ENCODE data around the gene BRCC3. TPM values are rescaled to one million over a fixed set of nuclear protein-coding genes. Genes with fewer than 3 reads are reported as not detected.

Gene BRCC3
- total and polyA plus RNA-seq, 9 donors = 9.4 to 18.2 (median 15.6) TPM

- DNase-seq = peak; percentile 77
- no peaks in the 10 kb centered on the region for H3K9me3 ChIP-seq (replicated peaks; ENCODE audit: control insufficient read depth, low read depth, low read length)
- no peak overlapping the region for H3K4me3 ChIP-seq (ENCODE audit: low read length)
- no peaks in the 10 kb centered on the region for H3K27me3 ChIP-seq (ENCODE audit: control insufficient read depth, insufficient read depth, low read length)
- no peak overlapping the region for H3K27ac ChIP-seq (ENCODE audit: low read length)
- peaks cover 7% of the 10 kb centered on the region for H3K36me3 ChIP-seq (ENCODE audit: control insufficient read depth, insufficient read depth, low read length)
- WGBS (ENCODE audit: insufficient coverage) = 28% methylated on average over 21 of the region's 25 CpGs
- peaks cover 9% of the 10 kb centered on the region for H3K4me1 ChIP-seq (ENCODE audit: control insufficient read depth, insufficient read depth, low read length)
Measured at GRCh38 chrX:155056877-155057792, 14.2 kb upstream of the BRCC3 start.

DNA sequence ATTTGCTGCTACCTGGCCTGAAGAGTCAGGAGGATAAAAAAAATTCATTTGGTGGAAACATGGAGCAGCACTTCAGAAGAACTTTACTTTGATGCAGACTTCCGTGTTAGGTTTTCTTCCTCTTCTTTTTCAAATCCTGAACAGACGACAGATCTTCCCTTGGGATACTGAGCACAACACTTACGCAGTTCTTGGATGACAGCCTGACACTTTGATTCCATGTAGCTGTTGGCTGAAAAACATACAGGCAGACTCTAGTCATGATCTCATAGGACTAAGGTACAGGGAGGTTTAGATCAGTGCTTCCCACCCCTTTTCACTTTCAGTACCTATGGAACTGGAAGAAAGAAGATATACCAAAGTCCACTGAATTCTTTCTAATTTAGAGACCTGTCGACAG lies 9.5 kb upstream of the BRCC3 start:
- peak; percentile 39 for DNase-seq
- 70% methylated on average over 2 of the region's 4 CpGs for WGBS (ENCODE audit: insufficient coverage)
- Histone ChIP-seq H3K36me3 (ENCODE audit: control insufficient read depth, insufficient read depth, low read length) (peaks cover 2% of the 10 kb centered on the region), H3K27me3 (ENCODE audit: control insufficient read depth, insufficient read depth, low read length) (no peaks in the 10 kb centered on the region), H3K27ac (ENCODE audit: low read length) (no peak overlapping the region), H3K4me3 (ENCODE audit: low read length) (no peak overlapping the region), H3K4me1 (ENCODE audit: control insufficient read depth, insufficient read depth, low read length) (peaks cover 9% of the 10 kb centered on the region), H3K9me3 (replicated peaks; ENCODE audit: control insufficient read depth, low read depth, low read length) (no peaks in the 10 kb centered on the region)

- Histone ChIP-seq H3K9me3 (replicated peaks; ENCODE audit: control insufficient read depth, low read depth, low read length) (no peaks in the 10 kb centered on the region), H3K27ac (ENCODE audit: low read length) (no peak overlapping the region), H3K4me3 (ENCODE audit: low read length) (no peak overlapping the region), H3K27me3 (ENCODE audit: control insufficient read depth, insufficient read depth, low read length) (no peaks in the 10 kb centered on the region), H3K36me3 (ENCODE audit: control insufficient read depth, insufficient read depth, low read length) (peaks cover 2% of the 10 kb centered on the region), H3K4me1 (ENCODE audit: control insufficient read depth, insufficient read depth, low read length) (no peaks in the 10 kb centered on the region)
- 85% methylated on average over 5 of the region's 8 CpGs for WGBS (ENCODE audit: insufficient coverage)
- no peak for DNase-seq
Measured at GRCh38 chrX:155065035-155065734, 6.1 kb upstream of the BRCC3 start.

- Histone ChIP-seq H3K27me3 (ENCODE audit: control insufficient read depth, insufficient read depth, low read length) (no peaks in the 10 kb centered on the region), H3K9me3 (replicated peaks; ENCODE audit: control insufficient read depth, low read depth, low read length) (no peaks in the 10 kb centered on the region), H3K4me3 (ENCODE audit: low read length) (no peak overlapping the region), H3K27ac (ENCODE audit: low read length) (no peak overlapping the region), H3K4me1 (ENCODE audit: control insufficient read depth, insufficient read depth, low read length) (no peaks in the 10 kb centered on the region), H3K36me3 (ENCODE audit: control insufficient read depth, insufficient read depth, low read length) (no peaks in the 10 kb centered on the region)
- WGBS (ENCODE audit: insufficient coverage) = no CpG with 5 or more reads among the region's 1 CpG
- DNase-seq = no peak
Measured at GRCh38 chrX:155068165-155068564, 3.1 kb upstream of the BRCC3 start.

DNA sequence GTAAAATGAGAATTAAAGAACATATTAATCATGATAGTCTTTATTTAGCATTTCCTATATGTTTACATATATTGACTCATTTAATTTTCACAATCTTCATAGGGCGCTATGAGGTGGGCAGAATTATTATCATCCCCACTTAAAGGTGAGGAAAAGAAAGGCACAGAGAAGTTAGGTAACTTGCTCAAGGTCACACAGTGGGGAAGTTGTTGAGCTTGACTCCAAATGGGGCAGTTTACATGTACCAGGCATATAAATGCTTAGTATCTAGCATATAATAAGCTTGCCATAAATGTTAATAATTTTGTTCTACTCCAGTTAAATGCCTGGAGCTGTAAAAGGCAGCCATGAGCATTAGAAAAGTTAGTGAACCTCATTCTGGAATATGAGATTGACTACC lies 1.9 kb upstream of the BRCC3 start:
- H3K4me3 ChIP-seq (ENCODE audit: low read length) = no peak overlapping the region
- H3K9me3 ChIP-seq (replicated peaks; ENCODE audit: control insufficient read depth, low read depth, low read length) = no peaks in the 10 kb centered on the region
- WGBS (ENCODE audit: insufficient coverage) = no CpG with 5 or more reads among the region's 1 CpG
- no peak overlapping the region for H3K27ac ChIP-seq (ENCODE audit: low read length)
- H3K27me3 ChIP-seq (ENCODE audit: control insufficient read depth, insufficient read depth, low read length) = no peaks in the 10 kb centered on the region
- no peaks in the 10 kb centered on the region for H3K36me3 ChIP-seq (ENCODE audit: control insufficient read depth, insufficient read depth, low read length)
- no peak for DNase-seq
- no peaks in the 10 kb centered on the region for H3K4me1 ChIP-seq (ENCODE audit: control insufficient read depth, insufficient read depth, low read length)

- WGBS (ENCODE audit: insufficient coverage) = no CpG with 5 or more reads among the region's 12 CpGs
- no peak for DNase-seq
- Histone ChIP-seq H3K36me3 (ENCODE audit: control insufficient read depth, insufficient read depth, low read length) (no peaks in the 10 kb centered on the region), H3K9me3 (replicated peaks; ENCODE audit: control insufficient read depth, low read depth, low read length) (no peaks in the 10 kb centered on the region), H3K27me3 (ENCODE audit: control insufficient read depth, insufficient read depth, low read length) (no peaks in the 10 kb centered on the region), H3K4me3 (ENCODE audit: low read length) (peak overlapping the region; percentile 73), H3K4me1 (ENCODE audit: control insufficient read depth, insufficient read depth, low read length) (no peaks in the 10 kb centered on the region), H3K27ac (ENCODE audit: low read length) (peak overlapping the region; percentile 90)
Measured at GRCh38 chrX:155070038-155070437, 1.3 kb upstream of the BRCC3 start.

DNA sequence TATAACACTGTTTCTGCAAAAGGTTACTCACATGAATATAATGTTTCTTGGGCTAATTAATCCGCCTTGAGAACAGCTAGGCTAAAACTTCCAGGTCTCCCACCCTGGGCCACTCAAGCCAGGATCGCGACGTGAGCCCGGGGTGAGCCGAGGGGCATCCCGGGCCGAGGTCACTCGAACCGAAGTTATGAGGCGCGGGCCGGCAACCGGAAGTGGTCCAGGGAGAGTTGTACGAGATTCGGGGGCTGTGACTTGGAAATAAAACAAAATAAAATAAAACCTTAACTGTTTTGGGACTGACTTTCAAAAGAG lies 689 bp upstream of the BRCC3 start:
- H3K27ac ChIP-seq (ENCODE audit: low read length) = peak overlapping the region; percentile 90
- no peaks in the 10 kb centered on the region for H3K27me3 ChIP-seq (ENCODE audit: control insufficient read depth, insufficient read depth, low read length)
- peaks cover under 1% of the 10 kb centered on the region for H3K36me3 ChIP-seq (ENCODE audit: control insufficient read depth, insufficient read depth, low read length)
- no peak for DNase-seq
- WGBS (ENCODE audit: insufficient coverage) = 26% methylated on average over 10 of the region's 16 CpGs
- H3K4me3 ChIP-seq (ENCODE audit: low read length) = peak overlapping the region; percentile 73
- H3K4me1 ChIP-seq (ENCODE audit: control insufficient read depth, insufficient read depth, low read length) = no peaks in the 10 kb centered on the region
- no peaks in the 10 kb centered on the region for H3K9me3 ChIP-seq (replicated peaks; ENCODE audit: control insufficient read depth, low read depth, low read length)

- H3K27ac ChIP-seq (ENCODE audit: low read length) = peak overlapping the region; percentile 89
- H3K4me3 ChIP-seq (ENCODE audit: low read length) = peak overlapping the region; percentile 60
- H3K36me3 ChIP-seq (ENCODE audit: control insufficient read depth, insufficient read depth, low read length) = peaks cover 5% of the 10 kb centered on the region
- no peaks in the 10 kb centered on the region for H3K4me1 ChIP-seq (ENCODE audit: control insufficient read depth, insufficient read depth, low read length)
- WGBS (ENCODE audit: insufficient coverage) = 44% methylated on average over 22 of the region's 25 CpGs
- DNase-seq = peak; percentile 30
- no peaks in the 10 kb centered on the region for H3K9me3 ChIP-seq (replicated peaks; ENCODE audit: control insufficient read depth, low read depth, low read length)
- no peaks in the 10 kb centered on the region for H3K27me3 ChIP-seq (ENCODE audit: control insufficient read depth, insufficient read depth, low read length)
Measured at GRCh38 chrX:155071694-155072280, 479 bp downstream of the BRCC3 start.

GRCh38 chrX:155086202-155086840 lies 15.0 kb downstream of the BRCC3 start:
- peak; percentile 19 for DNase-seq
- WGBS (ENCODE audit: insufficient coverage) = 68% methylated on average over 23 of the region's 24 CpGs
- Histone ChIP-seq H3K4me3 (ENCODE audit: low read length) (no peak overlapping the region), H3K9me3 (replicated peaks; ENCODE audit: control insufficient read depth, low read depth, low read length) (no peaks in the 10 kb centered on the region), H3K4me1 (ENCODE audit: control insufficient read depth, insufficient read depth, low read length) (no peaks in the 10 kb centered on the region), H3K27me3 (ENCODE audit: control insufficient read depth, insufficient read depth, low read length) (no peaks in the 10 kb centered on the region), H3K27ac (ENCODE audit: low read length) (no peak overlapping the region), H3K36me3 (ENCODE audit: control insufficient read depth, insufficient read depth, low read length) (peaks cover 10% of the 10 kb centered on the region)
